UCSD-AML1 (cell line): ENCODE measurements around the gene CLSTN2.

Experiments used
- DNase-seq: peaks from one replicate; lab custom pipeline; 2025; ENCODE audit not compliant: unreplicated experiment; lab: John Stamatoyannopoulos, UW

CLSTN2 gene

DNA sequence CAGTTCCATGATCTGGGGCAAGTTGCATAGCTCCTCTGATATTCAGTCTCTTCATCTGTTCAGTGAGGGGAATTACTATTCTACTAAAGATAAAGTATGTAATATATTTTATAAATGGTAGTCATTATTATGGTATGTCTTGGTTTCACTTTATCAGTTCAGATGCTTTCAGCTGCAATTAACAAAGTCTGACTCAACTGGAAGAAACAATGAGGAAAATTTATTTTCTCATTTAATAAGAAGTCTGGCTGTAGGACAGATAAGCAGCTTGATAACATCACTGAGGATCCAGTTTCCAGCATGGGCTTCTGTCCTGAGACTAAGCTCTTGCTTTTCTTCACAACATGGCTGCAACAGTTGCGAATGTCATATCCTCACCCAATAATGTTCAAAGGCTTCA, 388.6 kb downstream of the CLSTN2 start:
- no peak for DNase-seq

GRCh38 chr3:140332131-140332530, 397.1 kb downstream of the CLSTN2 start:
- DNase-seq, result no peak

- DNase-seq, result no peak
Observed at GRCh38 chr3:140334132-140334929, 399.3 kb downstream of the CLSTN2 start.

DNA sequence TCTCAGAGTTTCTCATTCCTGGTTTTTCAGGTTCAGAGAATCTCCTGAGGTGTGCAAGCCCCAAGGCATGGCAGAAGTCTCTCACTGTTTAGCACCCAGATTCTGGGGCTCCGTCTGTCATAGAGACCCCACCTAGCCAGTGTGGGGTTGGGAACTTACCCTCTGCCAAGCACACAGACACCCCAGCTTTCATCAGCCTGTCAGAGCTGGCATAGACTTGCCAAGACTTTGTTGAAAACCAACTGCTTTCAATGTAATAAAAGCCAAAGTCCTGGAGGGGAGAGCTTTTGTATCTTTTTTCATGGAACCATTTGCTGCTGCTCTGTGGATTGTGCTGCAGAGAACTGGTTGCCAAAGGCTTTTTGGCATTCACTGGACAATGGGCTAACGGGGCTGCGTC, 401.5 kb downstream of the CLSTN2 start:
- DNase-seq, result no peak

- DNase-seq, result no peak
Observed at GRCh38 chr3:140338916-140339315, 403.9 kb downstream of the CLSTN2 start.

GRCh38 chr3:140341203-140341602, 406.2 kb downstream of the CLSTN2 start:
- no peak for DNase-seq

DNA sequence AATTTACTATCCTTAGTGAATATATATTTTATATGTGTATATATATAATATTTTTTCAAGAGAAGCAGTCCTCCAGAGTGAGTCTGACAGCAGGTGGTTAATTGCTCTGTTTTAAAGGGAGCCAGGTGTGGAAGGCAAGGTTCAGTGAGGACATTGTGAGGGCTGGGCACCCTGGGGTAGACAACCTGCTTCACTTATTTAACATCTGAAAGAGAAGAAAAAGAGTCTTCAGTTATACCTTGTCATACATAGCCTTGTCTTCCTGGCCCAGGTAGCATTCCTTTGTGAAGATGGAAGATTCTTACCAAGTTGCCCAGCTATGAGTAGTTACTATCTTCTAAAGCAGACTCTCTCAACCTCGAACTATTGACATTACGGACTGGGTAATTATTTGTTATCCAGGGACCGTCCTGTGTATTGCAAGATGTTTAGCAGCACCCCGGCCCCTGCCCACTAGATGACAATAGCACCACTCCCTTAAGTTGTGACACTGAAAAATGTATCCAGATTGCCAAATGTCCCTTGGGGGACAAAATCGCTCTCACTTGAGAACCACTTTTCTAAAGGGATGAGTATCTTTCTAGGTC, 406.9 kb downstream of the CLSTN2 start:
- no peak for DNase-seq

DNA sequence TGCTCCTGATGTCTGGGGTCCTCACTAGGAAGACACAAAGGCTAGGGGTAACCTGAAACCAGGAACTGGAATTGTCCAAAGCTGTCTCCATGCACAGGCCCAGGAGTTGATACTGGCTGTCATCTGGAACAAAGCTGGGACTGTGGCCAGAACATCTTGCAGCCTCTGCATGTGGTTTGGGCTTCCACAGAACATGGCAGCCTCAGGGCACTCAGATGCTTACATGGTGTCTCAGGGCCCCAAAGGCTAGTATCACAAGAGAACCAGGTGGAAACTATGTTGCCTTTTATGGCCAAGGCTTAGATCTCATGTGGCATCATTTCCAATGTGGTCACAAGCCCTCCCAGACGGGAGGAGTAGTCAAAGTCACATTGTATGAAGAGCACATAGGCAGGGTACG, 407.7 kb downstream of the CLSTN2 start:
- no peak for DNase-seq

GRCh38 chr3:140343211-140344081, 408.5 kb downstream of the CLSTN2 start:
- DNase-seq, result no peak

DNA sequence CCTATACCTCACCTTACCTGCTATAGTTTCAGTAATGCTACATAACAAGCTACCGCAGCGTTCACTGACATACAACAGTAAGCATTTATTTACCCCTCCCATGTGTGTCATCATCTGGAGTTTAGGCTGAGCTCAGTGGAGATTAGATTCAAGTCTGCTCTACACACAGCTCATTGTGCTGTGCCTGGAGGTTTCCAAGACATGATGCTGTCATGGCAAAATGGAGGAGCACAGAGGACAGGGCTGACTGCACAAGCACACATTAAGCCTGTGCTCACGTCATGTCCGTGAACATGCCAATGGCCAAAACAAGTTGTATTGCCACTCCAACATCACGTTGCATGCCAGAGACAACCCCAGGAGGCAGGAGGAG, 409.1 kb downstream of the CLSTN2 start:
- DNase-seq, result no peak

- DNase-seq, result no peak
Observed at GRCh38 chr3:140344601-140345205, 409.7 kb downstream of the CLSTN2 start.

DNA sequence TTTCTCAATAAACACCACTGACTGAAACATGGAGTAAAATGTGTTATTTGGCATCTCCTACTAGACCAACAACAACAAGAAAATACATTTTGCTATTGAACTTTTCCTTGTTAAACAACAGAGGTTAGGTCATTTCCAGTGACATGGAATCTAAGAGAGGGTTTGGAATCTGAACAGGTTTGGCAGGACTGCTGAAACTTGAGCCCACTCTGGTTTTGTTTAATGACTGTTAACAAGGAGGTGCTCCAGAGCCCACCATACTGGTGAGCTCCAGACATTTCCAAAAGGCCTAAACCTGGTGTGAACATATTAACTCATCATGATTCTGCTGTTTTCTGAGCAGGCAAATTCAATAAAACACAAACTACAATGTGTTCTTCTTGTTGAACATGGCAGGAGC, 412.2 kb downstream of the CLSTN2 start:
- no peak for DNase-seq

GRCh38 chr3:140349938-140350337, 415.0 kb downstream of the CLSTN2 start:
- DNase-seq, result no peak

- DNase-seq, result no peak
Observed at GRCh38 chr3:140351466-140351865, 416.5 kb downstream of the CLSTN2 start.

DNA sequence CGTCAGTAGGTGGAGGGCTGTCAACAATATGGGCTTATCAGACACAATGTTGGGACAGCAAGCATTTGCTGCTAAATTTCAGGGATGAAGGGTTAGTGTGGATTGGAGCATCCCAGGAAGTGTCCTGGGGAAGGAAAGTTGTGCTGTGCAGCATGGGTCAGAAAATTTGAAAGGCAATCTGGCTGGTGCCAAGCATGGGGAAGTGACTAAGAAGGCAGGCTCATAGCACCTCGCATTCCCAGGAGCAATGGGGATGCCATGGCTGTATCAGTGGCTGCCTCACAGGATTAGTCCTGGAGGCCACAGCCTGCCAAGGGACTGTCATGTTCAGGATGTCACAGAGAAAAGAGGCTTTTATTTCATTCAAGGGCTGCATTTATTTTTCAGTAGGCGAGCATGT, 420.5 kb downstream of the CLSTN2 start:
- no peak for DNase-seq

DNA sequence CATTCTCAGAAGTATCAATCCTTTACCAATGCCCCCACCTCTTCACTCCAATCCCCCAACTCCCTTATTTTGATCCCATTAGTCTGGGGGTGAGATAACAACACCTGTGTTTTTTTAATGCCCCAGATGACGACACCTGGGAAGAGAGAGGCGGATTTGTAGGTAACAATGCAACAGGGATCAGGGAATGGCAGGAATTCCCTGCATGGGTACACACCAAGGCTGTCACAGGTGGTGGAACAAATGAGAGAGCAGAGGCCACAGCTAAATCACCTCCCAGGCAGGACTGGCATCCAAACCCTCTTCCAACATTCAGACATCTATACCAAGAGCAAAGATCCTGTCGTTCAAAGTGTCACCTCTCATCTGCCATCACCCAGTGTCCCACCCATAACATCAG, 423.7 kb downstream of the CLSTN2 start:
- no peak for DNase-seq

- no peak for DNase-seq
Observed at GRCh38 chr3:140359233-140359995, 424.4 kb downstream of the CLSTN2 start.

DNA sequence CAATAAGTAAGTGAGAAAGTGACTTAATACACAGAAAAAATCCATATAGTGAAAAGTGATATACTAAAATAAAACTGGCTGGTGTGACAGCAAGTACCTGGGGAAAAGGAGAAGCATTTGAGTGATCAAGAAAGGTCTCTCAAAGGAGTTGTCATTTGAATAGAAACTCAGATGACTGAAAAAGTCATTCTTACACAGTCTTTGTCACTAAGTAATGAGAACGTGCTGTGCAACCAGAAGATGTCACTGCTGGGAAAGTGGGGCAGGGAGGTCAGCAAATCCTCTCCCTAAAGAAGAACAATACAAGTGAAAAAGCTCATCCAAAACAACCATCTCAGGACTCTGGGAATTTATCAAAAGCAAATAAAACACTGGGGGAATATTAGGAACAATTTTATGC, 425.3 kb downstream of the CLSTN2 start:
- no peak for DNase-seq

- DNase-seq, result no peak
Observed at GRCh38 chr3:140363801-140364200, 428.8 kb downstream of the CLSTN2 start.

DNA sequence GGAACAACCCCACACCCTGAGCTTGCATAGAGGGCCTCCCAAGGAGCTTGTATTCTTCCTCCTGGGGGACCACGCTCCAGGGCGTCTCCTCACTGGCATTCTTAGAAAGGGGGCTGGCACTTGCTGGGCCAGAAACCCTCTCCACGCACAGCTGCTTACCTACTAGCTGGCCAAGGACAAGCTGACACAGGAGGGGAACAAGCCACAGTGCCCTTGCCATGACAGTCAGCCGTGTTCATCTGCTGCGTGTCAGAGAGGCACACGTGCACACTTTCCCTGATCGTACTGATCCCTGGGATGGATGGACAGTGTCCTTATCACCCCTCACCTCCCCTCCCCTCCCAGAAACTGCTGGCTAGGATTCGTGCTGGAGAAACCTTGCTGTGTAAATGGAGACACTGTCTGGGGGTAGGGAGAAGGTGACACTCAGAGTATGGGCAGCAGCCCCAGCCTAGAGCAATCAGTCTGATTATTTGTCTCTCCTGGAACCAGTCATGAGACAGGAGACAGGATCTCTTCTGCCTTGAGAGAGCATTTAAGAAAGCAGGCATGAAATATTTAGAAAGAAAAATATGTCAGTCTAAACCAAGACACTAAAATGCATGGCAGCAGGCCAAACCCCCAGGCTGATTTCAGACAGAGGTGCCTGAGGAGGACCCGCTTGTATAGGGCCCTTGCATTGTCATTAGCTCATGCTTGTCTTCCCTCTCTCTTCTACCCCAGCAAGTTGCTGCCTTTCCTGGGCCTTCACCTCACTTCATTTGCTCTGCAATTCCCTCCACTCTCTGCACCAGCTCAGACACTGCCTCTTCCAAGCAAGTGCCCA, 431.1 kb downstream of the CLSTN2 start:
- no peak for DNase-seq
